T-helper 9 cell (primary cell): ENCODE measurements around the gene TSPAN17.

Experiments
- DNase-seq: peaks from one replicate; pipeline ENCODE4 v3.0.0-alpha.2; 2020

TSPAN17 gene

GRCh38 chr5:176660860-176661641, 13.8 kb downstream of the TSPAN17 start:
- peak; percentile 67 for DNase-seq

- no peak for DNase-seq
These were observed 14.4 kb downstream of the TSPAN17 start for GRCh38 chr5:176661676-176662075.

- no peak for DNase-seq
These were observed 15.4 kb downstream of the TSPAN17 start for GRCh38 chr5:176662371-176663333.

GRCh38 chr5:176663566-176663965, 16.3 kb downstream of the TSPAN17 start:
- no peak for DNase-seq

- no peak for DNase-seq
These were observed 17.2 kb downstream of the TSPAN17 start for GRCh38 chr5:176664479-176664878.

- DNase-seq = no peak
These were observed 17.6 kb downstream of the TSPAN17 start for GRCh38 chr5:176664886-176665285.

- DNase-seq = no peak
These were observed 18.2 kb downstream of the TSPAN17 start for GRCh38 chr5:176665517-176665916.

- no peak for DNase-seq
These were observed 20.4 kb downstream of the TSPAN17 start for GRCh38 chr5:176667637-176668036.

- no peak for DNase-seq
These were observed 23.2 kb downstream of the TSPAN17 start for GRCh38 chr5:176670449-176670848.

- DNase-seq = no peak
These were observed 24.1 kb downstream of the TSPAN17 start for GRCh38 chr5:176671399-176671798.

- DNase-seq = no peak
These were observed 24.8 kb downstream of the TSPAN17 start for GRCh38 chr5:176671890-176672747.

GRCh38 chr5:176673651-176674583, 26.6 kb downstream of the TSPAN17 start:
- no peak for DNase-seq

- no peak for DNase-seq
These were observed 27.5 kb downstream of the TSPAN17 start for GRCh38 chr5:176674799-176675198.

- no peak for DNase-seq
These were observed 28.5 kb downstream of the TSPAN17 start for GRCh38 chr5:176675676-176676360.

GRCh38 chr5:176676361-176676824, 29.1 kb downstream of the TSPAN17 start:
- DNase-seq = no peak

GRCh38 chr5:176677209-176677939, 30.1 kb downstream of the TSPAN17 start:
- DNase-seq = no peak

GRCh38 chr5:176678584-176678983, 31.3 kb downstream of the TSPAN17 start:
- no peak for DNase-seq

- no peak for DNase-seq
These were observed 32.3 kb downstream of the TSPAN17 start for GRCh38 chr5:176679365-176680225.

GRCh38 chr5:176680226-176680563, 32.9 kb downstream of the TSPAN17 start:
- no peak for DNase-seq
